Liver (tissue), 9 donors: Measurements from ENCODE around the gene RGS2. TPM values are rescaled to one million over a fixed set of nuclear protein-coding genes. Genes with fewer than 3 reads are reported as not detected.

Source experiments
- DNase-seq: peaks from one replicate; pipeline ENCODE4 v3.0.0-alpha.2; 2017; ENCODE audit warnings: low spot score
- H3K27ac ChIP-seq, 2 donors: one replicate each; pipeline ENCODE4 v1.7.0; 2013; ENCODE audit warnings: inconsistent platforms in 2 of 2, low read length in 2 of 2, control low read depth in 1 of 2, low read depth in 1 of 2, mild to moderate bottlenecking in 1 of 2
- H3K27me3 ChIP-seq, 4 donors: one replicate each; pipeline versions ENCODE4 v1.6.1 to v1.7.0; 2013; ENCODE audit warnings: low read length in 3 of 4, inconsistent platforms in 1 of 4, mild to moderate bottlenecking in 1 of 4, moderate library complexity in 1 of 4; ENCODE audit not compliant: control insufficient read depth in 4 of 4, insufficient read depth in 4 of 4
- H3K36me3 ChIP-seq, 4 donors: one replicate each; pipeline versions ENCODE4 v1.6.1 to v1.7.0; 2013; ENCODE audit warnings: low read length in 3 of 4, mild to moderate bottlenecking in 3 of 4, low read depth in 1 of 4, moderate library complexity in 1 of 4; ENCODE audit not compliant: control insufficient read depth in 4 of 4, insufficient read depth in 3 of 4
- H3K4me1 ChIP-seq, 4 donors: one replicate each; pipeline versions ENCODE4 v1.6.1 to v1.7.0; 2013; ENCODE audit warnings: low read length in 3 of 4, mild to moderate bottlenecking in 3 of 4, moderate library complexity in 1 of 4; ENCODE audit not compliant: control insufficient read depth in 4 of 4, insufficient read depth in 4 of 4
- H3K4me3 ChIP-seq, 3 donors: one replicate each; pipeline versions ENCODE4 v1.6.1 to v1.7.0; 2013; ENCODE audit warnings: low read length in 3 of 3, control low read depth in 1 of 3, low read depth in 1 of 3, mild to moderate bottlenecking in 1 of 3
- H3K9ac ChIP-seq, 2 donors: one replicate each; pipeline ENCODE4 v1.7.0; 2013; ENCODE audit warnings: low read length in 2 of 2, mild to moderate bottlenecking in 2 of 2, moderate library complexity in 2 of 2, control low read depth in 1 of 2, low read depth in 1 of 2
- H3K9me3 ChIP-seq, 4 donors: one replicate each; pipeline versions ENCODE4 v1.6.1 to v1.7.0; 2013; ENCODE audit warnings: low read length in 3 of 4; ENCODE audit not compliant: control insufficient read depth in 4 of 4
- EGR1 ChIP-seq, 2 donors: IDR thresholded peaks; 2 replicates each; pipeline ENCODE4 v1.6.1; 2016 to 2018; ENCODE audit warnings: antibody characterized with exemption in 2 of 2, low read depth in 2 of 2
- FOXA1 ChIP-seq: IDR thresholded peaks from 2 replicates; pipeline ENCODE4 v1.6.1; 2016; ENCODE audit warnings: antibody characterized with exemption
- FOXA2 ChIP-seq: IDR thresholded peaks from 2 replicates; pipeline ENCODE4 v1.6.1; 2016; ENCODE audit warnings: antibody characterized with exemption
- GABPA ChIP-seq, 2 donors: IDR thresholded peaks in 1 of 2; conservative IDR thresholded peaks in 1 of 2; 2 replicates each; pipeline ENCODE4 v1.6.1; 2016; ENCODE audit warnings: antibody characterized with exemption in 2 of 2, mild to moderate bottlenecking in 1 of 2, moderate library complexity in 1 of 2
- HNF4A ChIP-seq, 2 donors: conservative IDR thresholded peaks; 2 replicates each; pipeline ENCODE4 v1.6.1; 2016; ENCODE audit warnings: antibody characterized with exemption in 2 of 2, mild to moderate bottlenecking in 2 of 2
- HNF4G ChIP-seq: IDR thresholded peaks from 2 replicates; pipeline ENCODE4 v1.6.1; 2016; ENCODE audit warnings: antibody characterized with exemption
- JUND ChIP-seq, 2 donors: IDR thresholded peaks; 2 replicates each; pipeline ENCODE4 v1.6.1; 2016; ENCODE audit warnings: antibody characterized with exemption in 2 of 2
- NR2F2 ChIP-seq: IDR thresholded peaks from 2 replicates; pipeline ENCODE4 v1.6.1; 2016; ENCODE audit warnings: antibody characterized with exemption
- RAD21 ChIP-seq, 2 donors: IDR thresholded peaks; 2 replicates each; pipeline ENCODE4 v1.6.1; 2016; ENCODE audit warnings: antibody characterized with exemption in 2 of 2, mild to moderate bottlenecking in 2 of 2
- RXRA ChIP-seq, 2 donors: IDR thresholded peaks; 2 replicates each; pipeline ENCODE4 v1.6.1; 2017 to 2018; ENCODE audit warnings: antibody characterized with exemption in 2 of 2, mild to moderate bottlenecking in 1 of 2
- SP1 ChIP-seq: IDR thresholded peaks from 2 replicates; pipeline ENCODE4 v1.6.1; 2018; ENCODE audit warnings: antibody characterized with exemption, mild to moderate bottlenecking
- TAF1 ChIP-seq: conservative IDR thresholded peaks from 2 replicates; pipeline ENCODE4 v1.6.1; 2016; ENCODE audit warnings: antibody characterized with exemption, mild to moderate bottlenecking
- YY1 ChIP-seq: IDR thresholded peaks from 2 replicates; pipeline ENCODE4 v1.6.1; 2016; ENCODE audit warnings: antibody characterized with exemption, mild to moderate bottlenecking
- WGBS: extraction: QIAGEN DNeasy Blood & Tissue Kit; methylation state at CpG from one replicate; pipeline ENCODE4 v1.1.7; 2013; 5-methylcytosine and 5-hydroxymethylcytosine counted together
- polyA plus RNA-seq, 2 donors: library from polyadenylated mRNA; stranded (reverse) in 1 of 2; unstranded in 1 of 2; fragments of 200-250 nt in 1 of 2; fragments of >200 nt in 1 of 2; fragmentation: Nextera tagmentation in 1 of 2; extraction: Ambion mirVana in 1 of 2; gene quantifications; one replicate each; pipeline versions ENCODE4 v1.2.1 to v1.2.3, GENCODE V29; 2013 to 2015
- total RNA-seq, 2 donors: library from RNA; depleted of rRNA; stranded (reverse); fragments of >200 nt; gene quantifications; one replicate each; pipeline ENCODE4 v1.2.3, GENCODE V29; 2014
- TF ChIP-seq, protein P1 (sequence below): IDR thresholded peaks from 2 replicates; pipeline ENCODE4 v1.6.1; 2016; ENCODE audit warnings: antibody characterized with exemption
- TF ChIP-seq, protein P2 (sequence below): IDR thresholded peaks from 2 replicates; pipeline ENCODE4 v1.6.1; 2016; ENCODE audit warnings: antibody characterized with exemption
- TF ChIP-seq, protein P3 (sequence below): IDR thresholded peaks from 2 replicates; pipeline ENCODE4 v1.6.1; 2016; ENCODE audit warnings: antibody characterized with exemption
- TF ChIP-seq, protein P4 (sequence below): fragments of 150-350 bp; IDR thresholded peaks from 2 replicates; pipeline ENCODE4 v1.5.1; 2017; ENCODE audit warnings: improper control_type of control experiment, low read depth, low read length; ENCODE audit not compliant: missing input control
- TF ChIP-seq, protein P5 (sequence below): IDR thresholded peaks from 2 replicates; pipeline ENCODE4 v1.6.1; 2016; ENCODE audit warnings: antibody characterized with exemption, mild to moderate bottlenecking
- donor health status: healthy.
- donor health status: healthy.
- donor health status: healthy.
- donor health status: healthy.
- donor health status: healthy.

Gene RGS2
- total and polyA plus RNA-seq, 4 donors = 2.6 to 10.0 (median 4.4) TPM

DNA sequence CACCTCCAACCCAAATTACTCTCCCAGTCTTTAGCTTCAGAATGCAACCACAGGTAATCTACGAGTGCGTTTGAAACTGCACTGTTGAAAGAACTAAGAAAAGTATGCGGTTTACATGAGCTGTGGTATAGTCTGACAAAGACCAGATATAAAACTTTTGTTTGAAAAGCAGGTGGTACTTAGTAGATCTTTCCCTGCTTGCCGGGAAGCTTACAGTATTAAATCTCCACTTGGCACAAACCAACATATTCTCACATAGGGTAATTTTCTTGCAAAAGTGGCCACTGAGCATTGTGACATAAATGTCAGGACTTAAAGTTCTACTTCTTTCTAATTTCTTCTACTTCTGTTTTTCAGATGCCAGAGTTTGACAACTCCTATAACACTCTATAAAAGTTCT lies 8.4 kb downstream of the RGS2 start:
- no peak overlapping the region for H3K4me3 ChIP-seq

DNA sequence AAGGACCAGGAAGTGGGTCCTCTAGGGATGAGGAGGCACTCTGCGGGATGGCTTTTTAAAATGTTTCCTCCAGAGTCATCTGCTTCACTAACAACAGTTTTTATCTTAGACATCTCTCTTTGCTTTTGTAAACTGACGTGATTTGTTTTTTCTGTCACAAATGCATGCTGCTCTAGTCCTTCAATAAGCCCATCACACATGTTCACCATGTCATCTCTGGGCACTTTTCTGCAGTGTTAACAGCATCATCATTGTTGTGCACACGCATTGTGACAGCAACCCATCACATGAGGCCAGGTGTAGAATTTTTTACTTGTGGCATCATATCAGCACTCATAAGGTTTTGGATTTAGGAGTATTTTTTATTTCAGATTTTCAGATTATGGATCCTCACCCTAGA lies 12.5 kb downstream of the RGS2 start:
- Histone ChIP-seq H3K27ac (no peak overlapping the region), H3K27me3 (no peaks in the 10 kb centered on the region), H3K9ac (no peak overlapping the region), H3K4me1 (no peaks in the 10 kb centered on the region), H3K36me3 (no peaks in the 10 kb centered on the region), H3K9me3 (no peaks in the 10 kb centered on the region), H3K4me3 (no peak overlapping the region)
- WGBS = 86% methylated on average over 3 of the region's 3 CpGs
- no peak for DNase-seq
- TF ChIP-seq RAD21 (IDR thresholded peaks at IDR 0.05) (no peak), FOXA1 (no peak), NR2F2 (no peak), JUND (IDR thresholded peaks at IDR 0.05) (no peak), HNF4A (conservative IDR thresholded peaks at IDR 0.05) (no peak), RXRA (IDR thresholded peaks at IDR 0.05) (no peak), HNF4G (no peak), SP1 (no peak), TAF1 (no peak), EGR1 (IDR thresholded peaks at IDR 0.05; ENCODE audit: low read depth in 2 of 2) (no peak), GABPA (IDR thresholded peaks at IDR 0.05 in 1 of 2, conservative IDR thresholded peaks at IDR 0.05 in 1 of 2) (no peak), FOXA2 (no peak)
- TF ChIP-seq, protein P1, sequence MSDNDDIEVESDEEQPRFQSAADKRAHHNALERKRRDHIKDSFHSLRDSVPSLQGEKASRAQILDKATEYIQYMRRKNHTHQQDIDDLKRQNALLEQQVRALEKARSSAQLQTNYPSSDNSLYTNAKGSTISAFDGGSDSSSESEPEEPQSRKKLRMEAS = no peak
- TF ChIP-seq, protein P2, sequence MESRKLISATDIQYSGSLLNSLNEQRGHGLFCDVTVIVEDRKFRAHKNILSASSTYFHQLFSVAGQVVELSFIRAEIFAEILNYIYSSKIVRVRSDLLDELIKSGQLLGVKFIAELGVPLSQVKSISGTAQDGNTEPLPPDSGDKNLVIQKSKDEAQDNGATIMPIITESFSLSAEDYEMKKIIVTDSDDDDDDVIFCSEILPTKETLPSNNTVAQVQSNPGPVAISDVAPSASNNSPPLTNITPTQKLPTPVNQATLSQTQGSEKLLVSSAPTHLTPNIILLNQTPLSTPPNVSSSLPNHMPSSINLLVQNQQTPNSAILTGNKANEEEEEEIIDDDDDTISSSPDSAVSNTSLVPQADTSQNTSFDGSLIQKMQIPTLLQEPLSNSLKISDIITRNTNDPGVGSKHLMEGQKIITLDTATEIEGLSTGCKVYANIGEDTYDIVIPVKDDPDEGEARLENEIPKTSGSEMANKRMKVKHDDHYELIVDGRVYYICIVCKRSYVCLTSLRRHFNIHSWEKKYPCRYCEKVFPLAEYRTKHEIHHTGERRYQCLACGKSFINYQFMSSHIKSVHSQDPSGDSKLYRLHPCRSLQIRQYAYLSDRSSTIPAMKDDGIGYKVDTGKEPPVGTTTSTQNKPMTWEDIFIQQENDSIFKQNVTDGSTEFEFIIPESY = no peak
- TF ChIP-seq, protein P3, sequence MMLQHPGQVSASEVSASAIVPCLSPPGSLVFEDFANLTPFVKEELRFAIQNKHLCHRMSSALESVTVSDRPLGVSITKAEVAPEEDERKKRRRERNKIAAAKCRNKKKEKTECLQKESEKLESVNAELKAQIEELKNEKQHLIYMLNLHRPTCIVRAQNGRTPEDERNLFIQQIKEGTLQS = no peak
- TF ChIP-seq, protein P4, sequence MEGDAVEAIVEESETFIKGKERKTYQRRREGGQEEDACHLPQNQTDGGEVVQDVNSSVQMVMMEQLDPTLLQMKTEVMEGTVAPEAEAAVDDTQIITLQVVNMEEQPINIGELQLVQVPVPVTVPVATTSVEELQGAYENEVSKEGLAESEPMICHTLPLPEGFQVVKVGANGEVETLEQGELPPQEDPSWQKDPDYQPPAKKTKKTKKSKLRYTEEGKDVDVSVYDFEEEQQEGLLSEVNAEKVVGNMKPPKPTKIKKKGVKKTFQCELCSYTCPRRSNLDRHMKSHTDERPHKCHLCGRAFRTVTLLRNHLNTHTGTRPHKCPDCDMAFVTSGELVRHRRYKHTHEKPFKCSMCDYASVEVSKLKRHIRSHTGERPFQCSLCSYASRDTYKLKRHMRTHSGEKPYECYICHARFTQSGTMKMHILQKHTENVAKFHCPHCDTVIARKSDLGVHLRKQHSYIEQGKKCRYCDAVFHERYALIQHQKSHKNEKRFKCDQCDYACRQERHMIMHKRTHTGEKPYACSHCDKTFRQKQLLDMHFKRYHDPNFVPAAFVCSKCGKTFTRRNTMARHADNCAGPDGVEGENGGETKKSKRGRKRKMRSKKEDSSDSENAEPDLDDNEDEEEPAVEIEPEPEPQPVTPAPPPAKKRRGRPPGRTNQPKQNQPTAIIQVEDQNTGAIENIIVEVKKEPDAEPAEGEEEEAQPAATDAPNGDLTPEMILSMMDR = no peak
- TF ChIP-seq, protein P5, sequence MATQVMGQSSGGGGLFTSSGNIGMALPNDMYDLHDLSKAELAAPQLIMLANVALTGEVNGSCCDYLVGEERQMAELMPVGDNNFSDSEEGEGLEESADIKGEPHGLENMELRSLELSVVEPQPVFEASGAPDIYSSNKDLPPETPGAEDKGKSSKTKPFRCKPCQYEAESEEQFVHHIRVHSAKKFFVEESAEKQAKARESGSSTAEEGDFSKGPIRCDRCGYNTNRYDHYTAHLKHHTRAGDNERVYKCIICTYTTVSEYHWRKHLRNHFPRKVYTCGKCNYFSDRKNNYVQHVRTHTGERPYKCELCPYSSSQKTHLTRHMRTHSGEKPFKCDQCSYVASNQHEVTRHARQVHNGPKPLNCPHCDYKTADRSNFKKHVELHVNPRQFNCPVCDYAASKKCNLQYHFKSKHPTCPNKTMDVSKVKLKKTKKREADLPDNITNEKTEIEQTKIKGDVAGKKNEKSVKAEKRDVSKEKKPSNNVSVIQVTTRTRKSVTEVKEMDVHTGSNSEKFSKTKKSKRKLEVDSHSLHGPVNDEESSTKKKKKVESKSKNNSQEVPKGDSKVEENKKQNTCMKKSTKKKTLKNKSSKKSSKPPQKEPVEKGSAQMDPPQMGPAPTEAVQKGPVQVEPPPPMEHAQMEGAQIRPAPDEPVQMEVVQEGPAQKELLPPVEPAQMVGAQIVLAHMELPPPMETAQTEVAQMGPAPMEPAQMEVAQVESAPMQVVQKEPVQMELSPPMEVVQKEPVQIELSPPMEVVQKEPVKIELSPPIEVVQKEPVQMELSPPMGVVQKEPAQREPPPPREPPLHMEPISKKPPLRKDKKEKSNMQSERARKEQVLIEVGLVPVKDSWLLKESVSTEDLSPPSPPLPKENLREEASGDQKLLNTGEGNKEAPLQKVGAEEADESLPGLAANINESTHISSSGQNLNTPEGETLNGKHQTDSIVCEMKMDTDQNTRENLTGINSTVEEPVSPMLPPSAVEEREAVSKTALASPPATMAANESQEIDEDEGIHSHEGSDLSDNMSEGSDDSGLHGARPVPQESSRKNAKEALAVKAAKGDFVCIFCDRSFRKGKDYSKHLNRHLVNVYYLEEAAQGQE = no peak

More for the DNA sequence above, 8.4 kb downstream of the RGS2 start:
- Histone ChIP-seq H3K4me1 (no peaks in the 10 kb centered on the region), H3K27ac (no peak overlapping the region), H3K9ac (no peak overlapping the region), H3K9me3 (no peaks in the 10 kb centered on the region), H3K36me3 (no peaks in the 10 kb centered on the region), H3K27me3 (no peaks in the 10 kb centered on the region)
- no peak for DNase-seq
- 84% methylated on average over 4 of the region's 4 CpGs for WGBS
- TF ChIP-seq, protein P1 = no peak
- TF ChIP-seq YY1 = no peak
